HG02970 (cell line): ENCODE results near the gene KLHDC10.
A peak's percentile ranks its signal among the peaks of the same experiment; 100 is the strongest.
"Not testable (repeated sequence)": the region's sequence is repeated elsewhere in the genome, so short reads cannot be mapped to it uniquely, and the experiment has no call there.

ENCODE experiments used
- ATAC-seq: cut with Tn5 transposase; IDR thresholded peaks from one replicate; pipeline ENCODE4 v1.9.1; 2021; ENCODE audit warnings: mild to moderate bottlenecking, moderate library complexity, moderate number of reproducible peaks; ENCODE audit not compliant: unreplicated experiment, low FRiP score

The KLHDC10 gene, protein sequence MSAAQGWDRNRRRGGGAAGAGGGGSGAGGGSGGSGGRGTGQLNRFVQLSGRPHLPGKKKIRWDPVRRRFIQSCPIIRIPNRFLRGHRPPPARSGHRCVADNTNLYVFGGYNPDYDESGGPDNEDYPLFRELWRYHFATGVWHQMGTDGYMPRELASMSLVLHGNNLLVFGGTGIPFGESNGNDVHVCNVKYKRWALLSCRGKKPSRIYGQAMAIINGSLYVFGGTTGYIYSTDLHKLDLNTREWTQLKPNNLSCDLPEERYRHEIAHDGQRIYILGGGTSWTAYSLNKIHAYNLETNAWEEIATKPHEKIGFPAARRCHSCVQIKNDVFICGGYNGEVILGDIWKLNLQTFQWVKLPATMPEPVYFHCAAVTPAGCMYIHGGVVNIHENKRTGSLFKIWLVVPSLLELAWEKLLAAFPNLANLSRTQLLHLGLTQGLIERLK

DNA sequence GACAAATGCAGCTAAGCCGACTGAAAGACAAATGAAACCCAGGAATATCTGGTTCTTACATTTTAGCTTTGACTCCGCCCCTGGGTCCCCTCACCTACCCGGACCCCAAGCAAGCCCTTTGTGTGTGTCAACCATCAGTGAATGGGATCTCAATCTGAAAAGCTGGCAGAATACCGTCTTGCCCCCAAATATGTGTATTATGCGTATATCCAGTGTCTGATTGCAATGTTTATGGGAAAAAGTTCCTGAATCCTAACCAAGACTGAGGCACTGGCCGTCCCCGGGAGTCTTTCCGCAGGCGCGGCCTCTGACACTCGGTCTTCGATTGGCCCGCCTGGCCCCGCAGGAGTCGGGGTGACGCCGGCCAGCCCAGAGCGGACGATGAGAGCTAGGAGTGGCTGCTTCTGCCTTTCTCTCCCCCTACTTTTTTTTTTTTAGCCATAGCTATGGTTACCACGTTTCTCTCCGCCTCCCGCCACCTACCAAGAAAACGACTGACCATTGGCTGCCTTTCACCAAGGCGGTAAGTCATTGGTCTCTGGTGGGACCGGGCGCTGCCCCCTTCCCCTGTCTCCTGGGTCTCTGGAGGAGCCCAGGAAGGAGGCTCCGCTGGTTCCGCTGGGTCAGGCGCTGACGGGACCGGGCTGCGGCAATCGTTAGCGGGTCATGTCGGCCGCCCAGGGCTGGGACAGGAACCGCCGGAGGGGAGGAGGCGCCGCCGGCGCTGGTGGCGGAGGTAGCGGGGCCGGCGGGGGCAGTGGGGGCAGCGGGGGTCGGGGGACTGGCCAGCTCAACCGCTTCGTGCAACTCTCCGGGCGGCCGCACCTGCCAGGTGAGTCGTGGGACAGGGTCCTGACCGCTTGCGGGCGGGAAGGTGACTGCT lies at the start of gene KLHDC10:
Gene KLHDC10 (plus strand): TSS at position 557 of the 883 bp plus-strand sequence. CDS start 110 bp downstream, at position 667.
- ATAC-seq = peak; percentile 96

DNA sequence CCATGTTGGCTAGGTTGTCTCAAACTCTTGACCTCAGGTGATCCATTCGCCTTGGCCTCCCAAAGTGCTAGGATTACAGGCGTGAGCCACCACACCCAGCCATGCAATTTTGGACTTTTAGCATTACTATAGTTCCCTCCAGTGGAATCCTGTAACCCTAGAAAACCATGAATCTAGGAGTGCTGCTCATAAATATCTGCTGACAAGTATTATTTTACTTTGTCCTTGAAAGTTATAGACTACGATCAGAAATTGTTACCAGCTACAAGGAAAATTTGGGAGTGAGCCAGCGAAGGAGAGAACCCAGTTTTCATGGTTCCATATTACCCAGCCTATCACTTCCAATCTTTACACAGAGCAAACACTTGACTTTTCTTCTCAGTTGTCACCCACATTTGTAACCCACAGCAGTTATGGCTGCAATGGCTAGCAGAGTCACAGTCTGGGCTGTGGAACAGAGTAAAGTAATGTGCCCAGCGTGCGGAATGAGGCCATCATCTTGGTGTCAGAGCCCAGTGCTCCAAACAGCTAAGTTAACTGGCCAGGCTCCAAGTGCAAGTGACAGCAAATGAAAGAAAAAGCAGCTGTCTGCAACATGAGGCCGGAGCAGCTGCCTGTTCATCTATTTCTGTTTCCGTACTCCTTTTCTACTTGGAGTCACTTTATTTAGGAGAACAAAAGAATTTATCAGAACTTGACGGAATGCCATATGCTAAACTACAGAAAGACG lies 49.1 kb upstream of the KLHDC10 start:
- ATAC-seq = no peak

DNA sequence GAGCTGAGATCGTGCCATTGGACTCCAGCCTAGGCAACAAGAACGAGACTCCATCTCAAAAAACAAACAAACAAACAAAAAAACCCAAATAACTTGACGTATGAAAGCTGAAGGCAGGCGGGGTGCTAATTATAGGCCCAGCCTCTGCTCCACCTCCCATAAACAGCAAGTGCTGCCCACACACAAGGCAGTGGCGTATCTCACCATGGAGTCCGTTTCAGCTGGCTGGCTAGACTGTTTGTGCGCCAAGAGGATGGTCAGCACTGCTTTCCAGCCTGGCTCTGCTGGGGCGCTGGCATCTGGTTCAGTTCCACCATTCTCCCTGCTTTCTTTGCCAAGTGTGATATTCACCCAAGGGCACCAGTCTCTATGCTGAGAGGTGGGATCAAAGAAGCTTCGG lies 48.2 kb upstream of the KLHDC10 start:
- ATAC-seq = no peak

DNA sequence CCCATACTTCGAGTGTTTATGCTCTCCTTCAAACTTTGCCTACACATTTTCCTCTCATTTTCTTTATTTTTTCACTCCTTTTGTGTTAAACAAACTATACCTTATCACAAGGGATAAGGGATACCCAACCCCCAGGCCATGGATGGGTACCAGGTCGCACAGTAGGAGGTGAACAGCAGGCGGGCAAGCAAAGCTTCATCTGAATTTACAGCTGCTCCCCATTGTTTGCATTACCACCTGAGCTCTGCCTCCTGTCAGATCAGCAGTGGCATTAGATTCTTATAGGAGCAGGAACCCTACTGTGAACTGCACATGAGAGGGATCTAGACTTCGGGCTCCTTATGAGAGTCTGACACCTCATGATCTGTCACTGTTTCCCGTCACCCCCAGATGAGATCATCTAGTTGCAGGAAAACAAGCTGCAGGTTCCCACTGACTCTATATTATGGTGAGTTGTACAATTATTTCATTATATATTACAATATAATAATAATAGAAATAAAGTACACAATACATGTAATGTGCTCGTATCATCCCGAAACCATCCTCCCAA lies 47.6 kb upstream of the KLHDC10 start:
- no peak for ATAC-seq

DNA sequence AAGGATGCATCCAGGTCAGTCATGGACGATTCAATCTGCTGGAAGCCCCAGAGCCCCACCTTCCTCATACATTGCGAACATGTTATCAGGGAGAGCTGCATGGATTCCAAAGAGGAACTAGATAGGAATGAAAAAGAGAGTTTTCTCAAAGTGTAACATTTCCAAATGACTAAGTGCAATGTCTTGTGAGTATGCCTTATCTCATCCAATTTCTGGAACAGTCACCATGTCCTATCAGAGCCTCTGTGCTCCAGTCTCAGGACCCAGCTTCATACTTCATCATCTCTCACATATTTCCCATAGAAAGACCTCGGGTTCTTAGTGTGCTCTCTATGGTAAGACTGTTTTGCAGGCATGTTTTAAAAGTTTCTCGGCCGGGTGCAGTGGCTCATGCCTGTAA lies 45.9 kb upstream of the KLHDC10 start:
- ATAC-seq = no peak

DNA sequence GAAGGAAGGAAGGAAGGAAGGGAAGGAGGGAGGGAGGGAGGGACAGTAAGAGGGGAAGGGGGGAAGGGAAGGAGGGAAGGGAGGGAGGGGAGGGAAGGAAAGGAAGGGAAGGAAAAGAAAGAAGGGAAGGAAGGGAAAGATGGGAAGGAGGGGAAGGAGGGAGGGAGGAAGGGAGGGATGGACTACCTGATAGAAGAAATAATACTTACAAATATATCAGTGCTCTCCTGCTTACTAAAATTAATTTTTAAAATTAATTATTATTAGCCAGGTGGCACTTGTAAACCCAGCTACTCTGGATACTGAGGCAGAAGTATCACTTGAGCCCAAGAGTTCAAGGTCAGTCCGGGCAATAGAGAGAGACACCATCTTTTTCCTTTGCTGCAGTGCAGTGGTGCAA lies 37.6 kb upstream of the KLHDC10 start:
- ATAC-seq = no peak

DNA sequence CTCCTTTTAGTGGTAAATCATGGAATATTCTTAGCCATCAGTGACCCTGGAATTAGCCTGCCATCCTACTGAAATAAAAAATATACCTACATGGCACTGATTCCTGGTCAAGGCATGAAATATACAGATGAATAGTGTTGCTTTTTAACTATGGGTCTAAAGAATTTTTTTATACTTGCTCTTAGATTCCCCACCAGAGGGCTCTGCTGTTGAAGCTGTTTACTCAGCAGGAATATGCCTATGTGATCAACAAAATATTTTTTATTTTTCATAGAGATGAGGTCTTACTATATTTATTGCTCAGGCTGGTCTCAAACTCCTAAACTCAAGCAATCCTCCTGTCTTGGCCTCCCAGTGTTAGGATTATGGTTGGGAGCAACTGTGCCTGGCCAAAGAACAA lies 32.6 kb upstream of the KLHDC10 start:
- no peak for ATAC-seq

DNA sequence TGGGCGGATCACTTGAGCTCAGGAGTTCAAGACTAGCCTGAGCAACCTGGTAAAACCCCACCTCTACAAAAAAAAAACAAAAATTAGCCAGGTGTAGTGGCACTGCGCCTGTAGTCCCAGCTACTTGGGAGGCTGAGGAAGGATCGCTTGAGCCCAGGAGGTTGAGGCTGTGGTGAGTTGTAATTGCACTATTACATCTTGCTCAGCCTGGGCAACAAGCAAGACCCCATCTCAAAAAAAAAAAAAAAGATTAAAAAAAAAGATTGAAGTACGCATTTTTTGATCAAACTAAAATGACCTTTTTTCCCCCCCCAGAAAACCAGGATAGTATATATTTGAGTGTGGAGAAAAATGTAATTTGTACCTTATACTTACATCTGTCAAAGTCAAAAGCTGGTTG lies 29.8 kb upstream of the KLHDC10 start:
- ATAC-seq = no peak

DNA sequence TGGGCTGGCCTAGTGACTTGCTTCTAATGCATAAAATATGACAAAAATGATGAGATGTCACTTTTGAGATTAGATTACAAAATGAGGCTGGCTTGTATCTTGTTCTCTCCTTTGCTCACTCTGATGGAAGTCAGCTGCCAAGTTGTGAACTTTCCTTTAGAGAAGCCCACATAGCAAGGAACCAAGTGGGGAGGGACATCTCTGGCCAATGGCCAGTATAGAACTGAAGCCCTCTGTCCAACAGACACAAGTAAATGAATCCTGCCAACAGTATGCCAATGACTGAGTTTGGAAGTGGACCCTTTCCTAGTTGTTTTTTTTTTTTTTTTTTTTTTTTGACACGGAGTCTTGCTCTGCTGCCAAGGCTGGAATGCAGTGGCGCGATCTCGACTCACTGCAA lies 22.5 kb upstream of the KLHDC10 start:
- no peak for ATAC-seq

DNA sequence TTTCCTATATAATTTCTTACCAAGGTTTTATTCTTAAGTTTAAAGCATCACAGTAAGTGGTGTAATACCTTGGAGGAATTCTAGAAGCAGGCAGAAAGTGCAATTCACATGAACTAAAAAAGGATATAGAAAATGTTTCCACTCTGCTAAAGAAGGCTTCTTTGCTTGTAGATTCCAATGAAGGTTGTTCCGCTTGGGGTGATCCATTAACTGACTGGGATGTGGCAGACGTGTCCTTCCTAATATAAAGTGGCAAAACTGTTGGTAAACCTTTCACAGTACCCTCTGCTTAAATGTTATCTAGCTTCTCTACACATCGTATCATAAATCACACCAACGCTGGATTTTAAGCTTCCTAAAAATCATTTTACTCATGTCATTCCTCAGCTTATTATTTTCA lies 21.4 kb upstream of the KLHDC10 start:
- no peak for ATAC-seq

DNA sequence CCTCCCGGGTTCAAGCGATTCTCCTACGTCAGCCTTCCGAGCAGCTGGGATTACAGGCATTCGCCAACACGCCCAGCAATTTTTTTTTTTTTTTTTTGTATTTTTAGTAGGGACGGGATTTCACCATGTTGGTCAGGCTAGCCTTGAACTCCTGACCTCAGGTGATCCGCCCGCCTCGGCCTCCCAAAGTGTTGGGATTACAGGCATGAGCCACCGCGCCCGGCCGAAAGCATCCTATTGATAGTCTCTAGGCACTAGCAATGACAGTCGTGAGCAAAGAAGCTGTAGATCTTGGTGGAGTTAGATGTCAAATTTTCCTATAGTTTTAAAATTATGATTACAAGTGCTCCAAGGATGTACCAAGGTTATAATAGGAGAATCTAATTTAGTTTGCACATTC lies 18.1 kb upstream of the KLHDC10 start:
- ATAC-seq = not testable (repeated sequence)

DNA sequence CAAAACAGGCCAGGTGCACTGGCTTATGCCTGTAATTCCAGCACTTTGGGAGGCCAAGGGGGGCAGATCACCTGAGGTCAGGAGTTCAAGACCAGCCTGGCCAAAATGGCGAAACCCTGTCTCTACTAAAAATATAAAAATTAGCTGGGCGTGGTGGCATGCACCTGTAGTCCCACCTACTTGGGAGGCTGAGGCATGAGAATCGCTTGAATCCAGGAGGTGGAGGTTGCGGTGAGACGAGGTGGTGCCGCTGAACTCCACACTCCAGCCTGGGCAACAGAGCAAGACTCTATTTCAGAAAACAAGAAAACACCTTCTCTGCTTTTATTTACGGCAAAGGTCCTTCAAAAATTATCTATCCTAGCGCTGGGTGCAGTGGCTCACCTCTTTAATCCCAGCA lies 15.1 kb upstream of the KLHDC10 start:
- ATAC-seq = not testable (repeated sequence)

DNA sequence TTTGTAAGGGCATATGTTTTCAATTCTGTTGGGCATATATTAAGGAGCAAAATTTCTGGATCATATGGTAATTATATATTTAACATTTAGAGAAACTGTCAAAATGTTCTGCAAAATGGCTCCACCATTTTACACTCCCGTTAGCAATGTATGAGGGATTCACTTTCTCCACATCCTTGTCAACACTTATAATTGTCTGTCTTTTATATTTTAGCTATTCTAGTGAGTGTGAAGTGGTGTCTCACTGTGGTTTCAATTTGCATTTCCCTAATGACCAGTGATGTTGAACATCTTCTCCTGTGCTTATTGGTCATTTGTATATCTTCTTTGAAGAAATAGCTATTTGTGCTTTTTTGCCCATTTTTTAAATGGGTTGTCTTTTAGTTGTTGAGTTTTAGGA lies 8.1 kb upstream of the KLHDC10 start:
- no peak for ATAC-seq

DNA sequence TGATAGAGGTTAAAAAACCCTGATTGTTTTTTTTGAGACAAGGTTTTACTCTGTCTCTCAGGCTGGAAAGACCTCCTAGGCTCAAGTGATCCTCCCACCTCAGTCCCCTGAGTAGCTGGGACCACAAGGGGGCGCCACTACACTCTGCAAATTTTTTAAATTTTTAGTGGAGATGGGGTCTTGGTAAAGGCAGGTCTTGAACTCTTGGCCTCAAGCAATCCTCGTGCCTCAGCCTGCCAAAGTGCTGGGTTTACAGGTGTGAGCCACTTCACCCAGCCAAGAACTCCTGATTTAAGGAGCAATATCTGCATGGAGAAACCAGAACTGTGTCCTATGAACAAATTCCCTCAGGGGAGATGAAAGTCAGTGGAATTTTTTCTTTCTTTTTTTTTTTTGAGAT lies 7.3 kb upstream of the KLHDC10 start:
- ATAC-seq = no peak

DNA sequence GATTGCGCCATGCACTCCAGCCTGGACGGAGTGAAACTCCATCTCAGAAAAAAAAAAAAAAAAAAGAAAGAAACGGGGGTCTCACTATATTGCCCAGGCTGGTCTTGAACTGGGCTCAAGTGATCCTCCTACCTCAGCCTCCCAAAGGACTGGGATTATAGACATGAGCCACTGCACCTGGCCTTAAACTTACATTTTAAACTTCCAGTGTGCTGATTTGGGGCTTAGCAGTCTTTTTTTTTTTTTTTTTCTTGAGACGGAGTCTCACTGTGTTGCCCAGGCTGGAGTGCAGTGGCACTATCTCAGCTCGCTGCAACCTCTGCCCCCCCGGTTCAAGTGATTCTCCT lies 5.8 kb upstream of the KLHDC10 start:
- ATAC-seq = not testable (repeated sequence)

DNA sequence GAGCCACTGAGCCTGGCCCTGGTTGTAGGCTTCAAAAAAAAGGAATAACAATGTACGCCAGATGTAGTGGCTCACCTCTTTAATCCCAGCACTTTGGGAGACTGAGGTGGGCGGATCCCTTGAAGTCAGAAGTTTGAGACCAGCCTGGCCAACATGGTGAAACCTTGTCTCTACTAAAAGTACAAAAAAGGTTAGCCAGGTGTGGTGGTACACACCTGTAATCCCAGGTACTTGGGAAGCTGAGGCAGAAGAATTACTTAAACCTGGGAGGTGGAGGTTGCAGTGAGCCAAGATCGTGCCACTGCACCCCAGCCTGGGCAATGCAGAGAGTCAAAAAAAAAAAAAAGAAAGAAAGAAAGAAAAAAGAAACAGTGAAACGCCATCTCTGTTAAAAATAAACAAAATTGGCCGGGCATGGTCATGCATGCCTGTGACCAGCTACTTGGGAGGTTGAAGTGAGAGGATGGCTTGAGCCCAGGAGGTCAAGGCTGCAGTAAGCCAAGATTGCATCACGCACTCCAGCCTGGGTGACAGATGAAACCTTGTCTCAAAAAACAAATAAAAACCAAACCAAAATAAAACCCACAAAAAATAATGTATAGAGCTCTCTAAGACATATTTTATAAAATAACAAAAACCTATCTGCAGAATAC lies 4.7 kb upstream of the KLHDC10 start:
- ATAC-seq = no peak

DNA sequence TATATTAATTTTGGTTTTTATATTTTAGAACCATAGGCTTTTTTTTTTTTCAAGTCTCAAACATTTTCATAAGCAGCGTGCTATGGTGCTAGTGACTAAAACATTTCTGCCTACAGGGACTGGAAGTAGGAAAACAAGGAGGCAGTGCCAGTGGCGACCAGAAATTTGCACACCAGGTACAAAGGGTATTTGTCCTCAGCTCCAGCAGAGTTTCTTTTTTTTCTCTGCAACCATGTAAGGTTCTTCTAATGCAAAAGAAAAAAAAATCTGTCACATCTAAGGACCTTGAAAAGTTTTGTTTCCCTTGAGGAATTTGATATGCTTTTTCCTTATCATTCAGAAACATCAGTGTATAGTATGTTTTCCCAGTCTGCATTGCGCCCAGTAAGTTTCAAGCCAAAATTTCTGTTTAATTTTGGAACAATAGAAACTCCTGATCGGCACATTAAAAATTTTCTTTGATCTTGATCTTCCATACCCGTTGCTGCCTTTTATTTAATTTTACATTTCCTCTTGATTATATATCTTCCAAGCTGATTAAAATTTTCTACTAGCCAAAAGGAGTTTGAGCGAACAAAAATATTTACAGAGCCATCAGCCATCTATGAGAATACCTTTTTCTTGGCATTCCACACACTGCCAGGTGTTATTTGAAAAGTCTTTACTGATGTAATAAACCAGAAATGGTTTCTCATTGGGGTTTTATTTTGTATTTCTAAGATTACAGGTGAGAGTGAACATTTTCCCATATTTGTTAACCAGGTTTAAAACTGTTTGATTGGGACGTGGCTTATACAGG lies 956 bp upstream of the KLHDC10 start:
- no peak for ATAC-seq

DNA sequence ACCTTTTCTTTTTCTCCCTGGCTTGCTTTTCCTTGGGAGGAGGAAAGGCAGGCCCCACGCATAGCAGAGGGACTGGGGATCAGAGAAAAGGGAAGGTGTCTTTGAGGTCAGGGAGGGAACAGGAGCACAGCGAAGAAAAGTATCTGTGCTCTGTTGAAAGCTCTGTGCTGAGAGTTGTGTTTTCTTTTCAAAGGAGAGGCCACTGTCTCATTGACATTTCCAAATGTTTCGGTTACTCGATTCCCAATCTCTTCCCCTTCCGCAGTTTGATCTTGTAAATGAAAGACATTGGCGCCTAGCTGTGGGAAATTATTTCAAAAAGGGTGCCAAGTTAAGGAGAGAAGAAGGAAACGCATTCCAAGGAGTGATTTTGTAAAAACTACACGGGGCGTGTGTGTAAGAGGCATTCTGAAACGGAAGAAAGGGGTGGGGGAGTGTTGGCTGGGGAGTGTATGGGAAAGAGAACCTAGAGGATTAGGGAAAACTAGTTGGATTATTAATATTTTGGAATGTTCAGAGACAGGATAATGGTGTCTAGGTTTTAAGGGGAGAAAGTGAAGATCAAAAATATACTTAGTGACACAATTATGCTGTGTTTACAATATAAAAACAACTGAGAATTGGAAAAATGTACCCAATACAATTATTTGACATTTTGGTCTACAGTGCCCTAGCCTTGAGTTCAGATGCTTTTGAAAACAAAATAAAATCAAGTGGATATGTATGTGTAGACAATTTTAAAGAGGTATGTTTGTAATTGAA lies 708 bp downstream of the KLHDC10 start:
- no peak for ATAC-seq
